8988T (cell line): Measurements from ENCODE around the gene KIAA0513.

Source experiments
- DNase-seq: peaks from one replicate; pipeline ENCODE4 v3.0.0; 2011

The KIAA0513 gene

GRCh38 chr16:85138825-85139627 is 111.4 kb downstream of the KIAA0513 start:
- no peak for DNase-seq

- DNase-seq = no peak
These were observed 112.3 kb downstream of the KIAA0513 start for GRCh38 chr16:85139881-85140339.

- no peak for DNase-seq
These were observed 112.9 kb downstream of the KIAA0513 start for GRCh38 chr16:85140455-85141012.

- DNase-seq = no peak
These were observed 114.0 kb downstream of the KIAA0513 start for GRCh38 chr16:85141491-85142128.

- DNase-seq = no peak
These were observed 114.5 kb downstream of the KIAA0513 start for GRCh38 chr16:85142129-85142513.

DNA sequence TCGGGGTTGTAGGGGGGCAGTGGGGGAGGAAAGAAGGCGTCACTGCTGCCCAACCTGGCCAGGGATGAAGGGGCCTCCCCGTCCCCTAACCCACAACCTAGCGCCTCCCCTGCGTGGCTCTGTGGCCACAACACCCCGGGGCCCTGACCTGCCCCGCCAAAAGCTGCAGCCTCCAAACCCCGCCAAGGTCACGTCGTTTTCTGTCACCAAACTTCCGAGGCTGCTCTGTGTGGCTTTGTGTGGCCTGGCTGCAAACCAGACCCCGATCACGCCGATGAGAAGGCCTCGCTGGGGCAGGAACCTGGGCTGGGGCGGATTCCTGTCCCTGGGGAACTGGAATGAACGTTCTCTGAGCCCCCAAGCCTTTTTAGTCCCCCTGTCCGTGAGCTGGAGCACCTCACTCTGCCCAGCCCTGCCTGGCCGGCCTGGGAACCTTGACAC is 115.2 kb downstream of the KIAA0513 start:
- no peak for DNase-seq
